MM.1S (cell line): Measurements from ENCODE around the gene DCAF4L1.

ENCODE experiments used
- DNase-seq: peaks from one replicate; pipeline ENCODE4 v3.0.0-alpha.2; 2015
- H2AFZ ChIP-seq: fragments of 300-600 bp; sonication (generic); 2 replicates; pipeline ENCODE4 v1.6.0; 2016; ENCODE audit warnings: antibody characterized with exemption, low read length
- H3F3A ChIP-seq: fragments of 300-600 bp; sonication (generic); 2 replicates; pipeline ENCODE4 v1.6.1; 2016; ENCODE audit warnings: mild to moderate bottlenecking, antibody characterized with exemption, low read length, moderate library complexity, mixed read lengths; ENCODE audit not compliant: insufficient read depth
- H3K27ac ChIP-seq: fragments of 300-600 bp; sonication (generic); 2 replicates; pipeline ENCODE4 v1.5.1; 2016; ENCODE audit warnings: mild to moderate bottlenecking, low read length
- H3K27me3 ChIP-seq: fragments of 300-600 bp; sonication (generic); replicated peaks from 2 replicates; pipeline ENCODE4 v1.6.0; 2016; ENCODE audit warnings: low read length; ENCODE audit not compliant: insufficient read depth
- H3K36me3 ChIP-seq: fragments of 300-600 bp; sonication (generic); replicated peaks from 2 replicates; pipeline ENCODE4 v1.6.1; 2016; ENCODE audit warnings: mild to moderate bottlenecking, low read length, mixed read lengths; ENCODE audit not compliant: insufficient read depth
- H3K4me1 ChIP-seq: fragments of 300-600 bp; sonication (generic); 2 replicates; pipeline ENCODE4 v1.6.1; 2016; ENCODE audit warnings: low read length, mixed read lengths
- H3K4me2 ChIP-seq: fragments of 300-600 bp; sonication (generic); 2 replicates; pipeline ENCODE4 v1.6.0; 2016; ENCODE audit warnings: low read depth, low read length
- H3K4me3 ChIP-seq: fragments of 300-600 bp; sonication (generic); 2 replicates; pipeline ENCODE4 v1.5.1; 2016; ENCODE audit warnings: low read length, mixed read lengths
- H3K79me2 ChIP-seq: fragments of 300-600 bp; sonication (generic); 2 replicates; pipeline ENCODE4 v1.6.1; 2016; ENCODE audit warnings: mixed run types, low read length, mixed read lengths
- H3K9ac ChIP-seq: fragments of 300-600 bp; sonication (generic); 2 replicates; pipeline ENCODE4 v1.6.1; 2016; ENCODE audit warnings: low read length, mixed read lengths
- H3K9me2 ChIP-seq: fragments of 300-600 bp; sonication (generic); replicated peaks from 2 replicates; pipeline ENCODE4 v1.6.1; 2016; ENCODE audit warnings: mild to moderate bottlenecking, low read length, mixed read lengths; ENCODE audit not compliant: insufficient read depth
- H3K9me3 ChIP-seq: fragments of 300-600 bp; sonication (generic); replicated peaks from 2 replicates; pipeline ENCODE4 v1.6.1; 2016; ENCODE audit warnings: mild to moderate bottlenecking, low read length, mixed read lengths; ENCODE audit not compliant: insufficient read depth
- H4K20me1 ChIP-seq: fragments of 300-600 bp; sonication (generic); 2 replicates; pipeline ENCODE4 v1.6.1; 2016; ENCODE audit warnings: mild to moderate bottlenecking, low read length, moderate library complexity, mixed read lengths; ENCODE audit not compliant: insufficient read depth
- CTCF ChIP-seq: fragments of 300-600 bp; sonication (generic); IDR thresholded peaks from 2 replicates; pipeline ENCODE4 v1.5.1; 2016; ENCODE audit warnings: antibody characterized with exemption, low read length, mixed read lengths
- EZH2 ChIP-seq: fragments of 300-600 bp; sonication (generic); optimal IDR thresholded peaks from 2 replicates; pipeline ENCODE3; 2017; ENCODE audit warnings: low read depth, mild to moderate bottlenecking, antibody characterized with exemption, low read length, mixed read lengths
- EZH2phosphoT487 ChIP-seq: fragments of 300-600 bp; sonication (generic); IDR thresholded peaks from 2 replicates; pipeline ENCODE4 v1.6.1; 2018; ENCODE audit warnings: antibody characterized with exemption, low read length

Gene DCAF4L1

DNA sequence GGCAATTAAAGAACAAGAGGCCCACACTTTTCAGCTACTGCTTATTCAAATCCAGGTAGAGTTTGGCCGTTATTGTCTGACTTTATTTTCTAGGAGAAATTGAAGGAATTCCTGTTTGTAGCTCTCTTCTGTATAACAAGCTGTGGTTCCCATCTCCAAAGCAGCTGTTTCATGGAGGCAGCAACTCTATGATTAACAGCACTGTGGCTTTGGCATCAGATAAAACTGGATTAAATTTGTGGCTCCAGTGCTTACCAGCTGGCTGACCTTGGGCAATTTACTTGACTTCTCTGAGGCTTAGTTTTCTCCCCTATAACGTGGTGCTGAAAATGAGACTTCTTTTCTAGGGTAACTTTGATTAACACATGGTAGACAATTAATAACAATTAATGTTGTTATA, 36.9 kb downstream of the DCAF4L1 start:
- Histone ChIP-seq H3K9ac (no peak overlapping the region), H3K4me1 (no peaks in the 10 kb centered on the region), H3K9me2 (no peaks in the 10 kb centered on the region), H2AFZ (no peak overlapping the region), H3K36me3 (no peaks in the 10 kb centered on the region; the same call in 1 of the 2 replicates), H3F3A (no peaks in the 10 kb centered on the region), H3K27me3 (no peaks in the 10 kb centered on the region), H3K27ac (no peak overlapping the region), H3K4me2 (no peak overlapping the region), H4K20me1 (no peaks in the 10 kb centered on the region), H3K79me2 (no peaks in the 10 kb centered on the region), H3K4me3 (no peak overlapping the region), H3K9me3 (no peaks in the 10 kb centered on the region)
- no peak for DNase-seq
- TF ChIP-seq CTCF, result no peak
- TF ChIP-seq EZH2, result no peak
- no peak for TF ChIP-seq EZH2phosphoT487
